GM12878 (cell line): ENCODE results near the gene NIN. TPM values are rescaled to one million over a fixed set of nuclear protein-coding genes. Genes with fewer than 3 reads are reported as not detected.

Experiments
- ATAC-seq: fragments of 200-7000 bp; cut with Tn5 transposase; 3 replicates; pipeline ENCODE4 v1.9.1; 2020; ENCODE audit warnings: mild to moderate bottlenecking, moderate library complexity
- BruUV-seq: library from RNA; stranded (reverse); fragments of 400-500 nt; replicated peaks from 2 replicates; lab custom pipeline; 2021; lab: Mats Ljungman, UMichigan
- CTCF ChIA-PET: fragments of 300-600 bp; sonication (Branson Sonifier 250); formaldehyde crosslinking; extraction: SDS; loops from one replicate; lab custom pipeline; 2021; ENCODE audit warnings: inconsistent platforms; lab: Yijun Ruan, JAX
- POLR2A ChIA-PET: fragments of 350-600 bp; formaldehyde crosslinking; extraction: SDS; loops from one replicate; lab custom pipeline; 2021; ENCODE audit warnings: inconsistent platforms; lab: Charles Lee
- RAD21 ChIA-PET: fragments of 300-600 bp; sonication (Branson Sonifier 250); formaldehyde crosslinking; loops from one replicate; lab custom pipeline; 2023; ENCODE audit warnings: antibody characterized with exemption; ENCODE audit not compliant: unreplicated experiment; lab: Charles Lee
- SMC1A ChIA-PET: fragments of 300-600 bp; sonication (Branson Sonifier 250); formaldehyde crosslinking; loops from one replicate; lab custom pipeline; 2023; ENCODE audit not compliant: unreplicated experiment, uncharacterized antibody; lab: Charles Lee
- DNase-seq: peaks from one replicate; pipeline ENCODE4 v3.0.0-alpha.2; 2011; ENCODE audit warnings: low read depth, low spot score
- FAIRE-seq: peaks from 3 replicates; lab custom pipeline; 2011; peaks lifted over from hg19 to GRCh38; lab: Jason Lieb, UNC
- H2AFZ ChIP-seq: 2 replicates; pipeline ENCODE4 v1.6.0; 2011; ENCODE audit warnings: low read depth, low read length, control low read depth; ENCODE audit not compliant: control insufficient read depth
- H3K27ac ChIP-seq: 2 replicates; pipeline ENCODE4 v1.5.1; 2011; ENCODE audit warnings: control low read depth; ENCODE audit not compliant: control insufficient read depth, insufficient read depth
- H3K27me3 ChIP-seq, 2 experiments: replicated peaks in 1 of 2; 2 replicates each; pipeline versions ENCODE4 v1.6.0 to v1.6.1; 2011; ENCODE audit warnings: low read length in 1 of 2; ENCODE audit not compliant: control insufficient read depth in 2 of 2, insufficient read depth in 2 of 2
- H3K36me3 ChIP-seq, 2 experiments: 2 replicates each; pipeline ENCODE4 v1.5.1; 2011; ENCODE audit warnings: low read length in 1 of 2; ENCODE audit not compliant: control insufficient read depth in 2 of 2, insufficient read depth in 2 of 2
- H3K4me1 ChIP-seq: 2 replicates; pipeline ENCODE4 v1.6.1; 2011; ENCODE audit warnings: mild to moderate bottlenecking, low read length, moderate library complexity, mixed read lengths; ENCODE audit not compliant: control insufficient read depth, insufficient read depth
- H3K4me2 ChIP-seq: 2 replicates; pipeline ENCODE4 v1.6.0; 2011; ENCODE audit warnings: control low read depth; ENCODE audit not compliant: control insufficient read depth, insufficient read depth
- H3K4me3 ChIP-seq: fragments of 200-600 bp; sonication (generic); 2 replicates; pipeline ENCODE4 v1.5.1; 2016
- H3K79me2 ChIP-seq: 2 replicates; pipeline ENCODE4 v1.6.0; 2011; ENCODE audit warnings: low read length; ENCODE audit not compliant: control insufficient read depth, insufficient read depth
- H3K9ac ChIP-seq: 2 replicates; pipeline ENCODE4 v1.8.0; 2011; ENCODE audit warnings: low read length, control low read depth, mixed read lengths; ENCODE audit not compliant: control insufficient read depth, insufficient read depth
- H3K9me3 ChIP-seq: replicated peaks from 3 replicates; pipeline ENCODE4 v1.5.1; 2011; ENCODE audit warnings: mild to moderate bottlenecking, low read length; ENCODE audit not compliant: control insufficient read depth, insufficient read depth
- H4K20me1 ChIP-seq: 2 replicates; pipeline ENCODE4 v1.6.0; 2011; ENCODE audit not compliant: control insufficient read depth, insufficient read depth
- ATF3 ChIP-seq: IDR thresholded peaks from 2 replicates; pipeline ENCODE4 v1.6.1; 2011; ENCODE audit warnings: low read depth, mild to moderate bottlenecking, low read length, moderate library complexity, borderline replicate concordance; ENCODE audit errors: extremely low read depth
- BMI1 ChIP-seq: fragments of 450-650 bp; IDR thresholded peaks from 2 replicates; pipeline ENCODE4 v1.6.1; 2016; ENCODE audit warnings: mild to moderate bottlenecking, moderate library complexity, borderline replicate concordance
- CBX5 ChIP-seq: sonication (generic); IDR thresholded peaks from 2 replicates; pipeline ENCODE4 v1.6.1; 2016; ENCODE audit warnings: low read depth, moderate library complexity, mild to moderate bottlenecking, inconsistent platforms
- EZH2 ChIP-seq: IDR thresholded peaks from 2 replicates; pipeline ENCODE4 v1.6.1; 2012; ENCODE audit warnings: low read depth, mild to moderate bottlenecking, control low read depth, inconsistent platforms, low read length, borderline replicate concordance; ENCODE audit not compliant: control insufficient read depth
- FOS ChIP-seq: IDR thresholded peaks from 3 replicates; pipeline ENCODE4 v1.6.1; 2011; ENCODE audit warnings: borderline replicate concordance; ENCODE audit not compliant: insufficient read length; ENCODE audit errors: extremely low read depth
- IRF3 ChIP-seq: fragments of 450-650 bp; IDR thresholded peaks from 2 replicates; pipeline ENCODE4 v1.6.1; 2014; ENCODE audit warnings: mild to moderate bottlenecking
- KDM1A ChIP-seq: fragments of 200-600 bp; sonication (generic); IDR thresholded peaks from 2 replicates; pipeline ENCODE4 v1.6.1; 2016; ENCODE audit warnings: borderline replicate concordance
- LARP7 ChIP-seq: fragments of 450-650 bp; IDR thresholded peaks from 2 replicates; pipeline ENCODE4 v1.6.1; 2017; ENCODE audit warnings: mild to moderate bottlenecking
- NBN ChIP-seq: fragments of 450-650 bp; IDR thresholded peaks from 2 replicates; pipeline ENCODE4 v1.6.1; 2016
- STAT3 ChIP-seq: IDR thresholded peaks from 2 replicates; pipeline ENCODE4 v1.6.1; 2011; ENCODE audit warnings: low read depth, low read length, improper control_type of control experiment
- ZSCAN29 ChIP-seq: fragments of 450-650 bp; IDR thresholded peaks from 2 replicates; pipeline ENCODE4 v1.6.1; 2017; ENCODE audit warnings: mild to moderate bottlenecking, moderate library complexity
- WGBS: methylation state at CpG from one replicate; pipeline ENCODE4 v1.1.6; 2016; ENCODE audit warnings: low lambda C conversion rate; ENCODE audit not compliant: insufficient replicate concordance, insufficient coverage; ENCODE audit errors: missing lambda C conversion rate; 5-methylcytosine and 5-hydroxymethylcytosine counted together
- in situ Hi-C: fragments of 300-500 bp; cut with MboI; formaldehyde crosslinking; loops from 9 replicates; pipeline ENCODE4 v1.14.3; 2018; ENCODE audit warnings: mixed read lengths
- intact Hi-C: fragments of 100-400 bp; cut with micrococcal nuclease; formaldehyde crosslinking; loops from one replicate; pipeline ENCODE4 v1.14.2; 2022; ENCODE audit not compliant: unreplicated experiment
- polyA plus RNA-seq, 11 experiments: library from polyadenylated mRNA; depleted of rRNA in 4 of 11; unstranded in 6 of 11; stranded (reverse) in 5 of 11; fragments of >200 nt; fragmentation: Nextera tagmentation in 4 of 11; fragmentation: Illumina TruSeq in 1 of 11; extraction: Ambion mirVana in 4 of 11; extraction: Trizol in 1 of 11; gene quantifications; 1 replicate in 1 of 11; 2 replicates in 10 of 11; pipeline versions ENCODE4 v1.2.1 to v1.2.3, GENCODE V29; 2011 to 2016; ENCODE audit warnings: inconsistent platforms in 2 of 11, missing spikeins in 2 of 11, low read depth in 1 of 11
- total RNA-seq, 4 experiments: library from RNA; depleted of rRNA in 3 of 4; stranded (reverse); fragments of >200 nt in 3 of 4; fragmentation: Illumina TruSeq in 1 of 4; extraction: Trizol in 1 of 4; gene quantifications; 2 replicates each; pipeline versions ENCODE4 v1.2.1 to v1.2.3, GENCODE V29; 2013 to 2021

The NIN gene
- total and polyA plus RNA-seq, 10 of the 15 experiments (the other 5 are each of a cell fraction or from before 2014, with no cell fraction given): 16.2 to 135 (median 70.3) TPM

- POLR2A ChIA-PET: interaction anchor here (0.6 to 6.0 kb wide), 7 partner anchors 11 to 90 kb away, joined by 3 to 36 read pairs (median 4); no protein-coding TSS in a partner anchor
- H3K79me2 ChIP-seq: peaks cover 98% of the 10 kb centered on the region
- BruUV-seq: no TSS peak
- peaks cover 0 to 2% of the 10 kb centered on the region in 2 experiments; a peak in 1 of 4 replicates for H3K36me3 ChIP-seq
- intact Hi-C loops (loop anchor here (10.0 kb wide), 1 partner anchor 512 kb away; the partner anchor contains the start of genes DMAC2L and L2HGDH), in situ Hi-C loops (loop anchor here (10.0 kb wide), 1 partner anchor 1202 kb away; the partner anchor contains the start of genes MGAT2 and RPL36AL)
- H3K9ac ChIP-seq: no peak overlapping the region; the same call in 1 of the 2 replicates
- CTCF ChIA-PET: interaction anchor here (0.6 to 9.2 kb wide), 7 partner anchors 12 to 225 kb away, joined by 3 to 98 read pairs (median 4); no protein-coding TSS in a partner anchor
- H3K9me3 ChIP-seq: no peaks in the 10 kb centered on the region
- WGBS: 92% methylated on average over 8 of the region's 8 CpGs
- H3K27ac ChIP-seq: peak overlapping the region; percentile 47
- H3K4me3 ChIP-seq: peak overlapping the region; percentile 74; the same call in 1 of the 2 replicates
- peak overlapping the region; percentile 80 for H3K4me2 ChIP-seq
- H2AFZ ChIP-seq: no peak overlapping the region
- 0 out of 2 replicates have a peak, but pooled peaks cover 4% of the 10 kb centered on the region for H4K20me1 ChIP-seq
- ATAC-seq (no peak), DNase-seq (no peak), FAIRE-seq (no peak)
- SMC1A ChIA-PET: interaction anchor here (1.2 to 16.9 kb wide), 6 partner anchors 9 to 91 kb away, joined by 3 to 360 read pairs (median 5); no protein-coding TSS in a partner anchor
- TF ChIP-seq IRF3 (no peak), NBN (no peak), FOS (no peak), EZH2 (no peak), ZSCAN29 (no peak), STAT3 (no peak), ATF3 (no peak), CBX5 (no peak), LARP7 (no peak), BMI1 (no peak), KDM1A (no peak)
- peaks cover 21% of the 10 kb centered on the region for H3K4me1 ChIP-seq
- no peaks in the 10 kb centered on the region for H3K27me3 ChIP-seq
- RAD21 ChIA-PET: interaction anchor here (0.7 to 6.8 kb wide), 9 partner anchors 13 to 225 kb away, joined by 3 to 106 read pairs (median 8); no protein-coding TSS in a partner anchor
Observed at GRCh38 chr14:50826681-50827080, 4.3 kb downstream of the NIN start.
